ENCODE results near the gene DNAJB8. TPM values are rescaled to one million over a fixed set of nuclear protein-coding genes. Genes with fewer than 3 reads are reported as not detected.

The DNAJB8 gene
- polyA plus RNA-seq, 1 experiment = not detected

DNA sequence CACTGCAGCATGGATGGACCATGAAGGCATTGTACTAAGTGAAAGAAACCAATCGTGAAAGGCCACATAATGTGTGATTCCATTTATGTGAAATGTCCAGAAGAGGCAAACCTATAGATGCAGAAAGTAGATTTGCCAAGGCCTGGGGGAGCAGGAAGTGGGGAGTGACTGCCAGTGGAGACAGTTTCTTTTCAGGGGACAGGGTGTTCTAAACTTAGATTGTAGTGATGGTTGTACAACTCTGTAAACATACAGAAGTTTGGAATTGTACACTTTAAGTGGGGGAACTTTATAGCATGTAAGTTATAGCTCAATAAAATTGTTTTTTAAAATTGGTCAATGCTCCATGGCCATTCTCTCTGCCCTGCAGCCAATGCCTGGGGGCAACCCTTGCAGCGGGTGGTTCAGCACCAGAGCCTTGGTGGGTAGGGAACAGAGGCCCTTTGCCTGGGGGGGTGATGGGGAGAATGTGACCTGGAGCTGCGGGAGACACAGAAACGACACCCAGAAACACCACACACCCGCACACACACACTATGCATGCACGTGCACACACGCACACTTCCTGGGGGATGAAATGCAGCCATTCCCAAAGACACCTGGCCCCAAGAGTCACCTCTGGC, 43.1 kb downstream of the DNAJB8 start:
- ChIA-PET CTCF (interaction anchor here (1.0 to 8.7 kb wide), 5 partner anchors 73 to 253 kb away, joined by 3 to 85 read pairs (median 8); no protein-coding TSS in a partner anchor), POLR2A (interaction anchor here (0.6 kb wide), 1 partner anchor 632 kb away, joined by 3 read pairs; no protein-coding TSS in a partner anchor)
- Histone ChIP-seq H3K36me3 (ENCODE audit: control insufficient read depth, insufficient read depth, low read length) (no peaks in the 10 kb centered on the region), H3K27me3 (ENCODE audit: control insufficient read depth, insufficient read depth, low read length) (no peaks in the 10 kb centered on the region), H3K4me3 (ENCODE audit: low read depth, low read length) (no peak overlapping the region)
- DNase-seq (ENCODE audit: low read depth) = no peak
- TF ChIP-seq, protein P1, sequence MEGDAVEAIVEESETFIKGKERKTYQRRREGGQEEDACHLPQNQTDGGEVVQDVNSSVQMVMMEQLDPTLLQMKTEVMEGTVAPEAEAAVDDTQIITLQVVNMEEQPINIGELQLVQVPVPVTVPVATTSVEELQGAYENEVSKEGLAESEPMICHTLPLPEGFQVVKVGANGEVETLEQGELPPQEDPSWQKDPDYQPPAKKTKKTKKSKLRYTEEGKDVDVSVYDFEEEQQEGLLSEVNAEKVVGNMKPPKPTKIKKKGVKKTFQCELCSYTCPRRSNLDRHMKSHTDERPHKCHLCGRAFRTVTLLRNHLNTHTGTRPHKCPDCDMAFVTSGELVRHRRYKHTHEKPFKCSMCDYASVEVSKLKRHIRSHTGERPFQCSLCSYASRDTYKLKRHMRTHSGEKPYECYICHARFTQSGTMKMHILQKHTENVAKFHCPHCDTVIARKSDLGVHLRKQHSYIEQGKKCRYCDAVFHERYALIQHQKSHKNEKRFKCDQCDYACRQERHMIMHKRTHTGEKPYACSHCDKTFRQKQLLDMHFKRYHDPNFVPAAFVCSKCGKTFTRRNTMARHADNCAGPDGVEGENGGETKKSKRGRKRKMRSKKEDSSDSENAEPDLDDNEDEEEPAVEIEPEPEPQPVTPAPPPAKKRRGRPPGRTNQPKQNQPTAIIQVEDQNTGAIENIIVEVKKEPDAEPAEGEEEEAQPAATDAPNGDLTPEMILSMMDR (IDR thresholded peaks at IDR 0.05; ENCODE audit: insufficient read depth, low read depth, low read length) = no peak

DNA sequence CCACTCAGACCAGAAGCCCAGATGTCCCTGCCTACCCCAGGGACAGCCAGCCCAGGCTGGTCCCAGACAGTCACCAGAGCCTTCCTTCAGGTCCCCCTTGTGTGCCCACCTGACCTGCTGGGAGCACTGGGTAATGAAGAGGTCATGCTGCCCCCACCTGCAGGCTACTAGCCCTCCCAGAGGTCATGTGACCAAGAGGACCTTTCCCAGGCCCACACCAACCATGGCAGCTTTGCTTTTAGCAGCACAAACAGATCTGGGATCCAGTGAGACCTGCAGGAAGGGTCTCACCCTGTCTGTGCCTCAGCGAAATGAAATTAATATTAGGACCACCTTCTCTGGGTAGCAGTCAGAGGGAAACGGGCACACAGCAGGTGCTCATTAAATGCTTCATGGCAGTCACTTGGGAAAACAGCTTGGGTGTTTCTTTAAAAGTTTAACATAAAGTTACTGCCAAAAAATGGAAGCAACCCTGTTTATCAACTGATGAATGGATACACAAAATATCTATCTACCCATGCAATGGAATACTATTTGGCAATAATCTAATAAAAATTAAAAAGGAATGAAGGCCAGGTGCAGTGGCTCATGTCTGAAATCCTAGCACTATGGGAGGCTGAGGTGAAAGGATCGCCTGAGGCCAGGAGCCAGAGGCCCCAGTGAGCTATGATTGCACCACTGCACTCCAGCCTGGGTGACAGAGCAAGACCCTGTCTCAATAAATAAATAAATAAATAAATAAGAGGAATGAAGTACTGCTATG, 43.7 kb downstream of the DNAJB8 start:
- H3K36me3 ChIP-seq (ENCODE audit: control insufficient read depth, insufficient read depth, low read length) = no peaks in the 10 kb centered on the region
- TF ChIP-seq, protein P1 (IDR thresholded peaks at IDR 0.05; ENCODE audit: insufficient read depth, low read depth, low read length) = no peak
- no peak for DNase-seq (ENCODE audit: low read depth)
- no peak overlapping the region for H3K4me3 ChIP-seq (ENCODE audit: low read depth, low read length)
- CTCF ChIA-PET = interaction anchor here (0.6 to 8.7 kb wide), 5 partner anchors 73 to 316 kb away, joined by 3 to 85 read pairs (median 4); no protein-coding TSS in a partner anchor
- POLR2A ChIA-PET = no interaction called here
- no peaks in the 10 kb centered on the region for H3K27me3 ChIP-seq (ENCODE audit: control insufficient read depth, insufficient read depth, low read length)

DNA sequence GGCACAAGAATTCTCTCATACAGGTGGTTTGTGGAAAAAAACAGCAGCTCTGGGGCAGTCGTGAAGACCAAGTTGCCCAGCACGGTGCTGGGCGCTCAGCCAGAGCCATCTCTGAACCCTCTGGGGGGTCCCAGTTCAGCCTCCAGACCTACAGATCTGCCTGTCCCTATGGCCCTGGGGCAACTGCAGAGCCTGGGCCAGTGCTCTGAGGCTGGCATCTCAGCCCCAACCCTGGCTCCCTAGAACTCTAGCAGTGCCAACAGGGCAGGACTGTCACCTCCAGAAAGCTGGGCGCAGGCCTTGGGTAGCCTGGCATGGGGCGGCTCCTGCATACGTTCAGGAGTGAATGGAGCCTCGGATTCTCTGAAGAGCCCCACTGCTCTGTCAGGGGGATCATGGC, 44.7 kb downstream of the DNAJB8 start:
- TF ChIP-seq, protein P1 (IDR thresholded peaks at IDR 0.05; ENCODE audit: insufficient read depth, low read depth, low read length) = no peak
- Histone ChIP-seq H3K36me3 (ENCODE audit: control insufficient read depth, insufficient read depth, low read length) (no peaks in the 10 kb centered on the region), H3K4me3 (ENCODE audit: low read depth, low read length) (no peak overlapping the region), H3K27me3 (ENCODE audit: control insufficient read depth, insufficient read depth, low read length) (no peaks in the 10 kb centered on the region)
- POLR2A ChIA-PET = no interaction called here
- DNase-seq (ENCODE audit: low read depth) = no peak
- CTCF ChIA-PET = interaction anchor here (0.9 to 1.0 kb wide), 2 partner anchors 162 to 251 kb away, joined by 3 read pairs; no protein-coding TSS in a partner anchor

DNA sequence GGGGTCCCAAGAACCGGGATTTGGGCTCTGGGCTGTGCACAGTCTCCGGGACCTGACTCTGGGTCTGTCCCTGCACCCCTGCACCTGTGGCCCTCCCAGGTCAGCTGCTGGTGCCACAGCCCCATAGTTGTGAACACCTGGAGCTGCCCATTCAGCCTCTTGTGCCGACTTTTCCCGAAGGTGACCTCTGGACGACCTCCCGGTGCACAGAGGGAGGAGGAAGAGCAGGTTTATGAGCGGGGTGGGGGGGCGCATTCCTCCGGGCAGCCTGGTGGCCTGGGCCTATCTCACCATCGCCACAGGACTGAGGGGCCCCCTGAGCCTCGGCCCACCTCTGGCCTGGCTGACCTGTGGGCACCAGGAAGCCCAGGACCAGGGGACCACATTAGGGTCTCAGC, 45.3 kb downstream of the DNAJB8 start:
- Histone ChIP-seq H3K4me3 (ENCODE audit: low read depth, low read length) (no peak overlapping the region), H3K27me3 (ENCODE audit: control insufficient read depth, insufficient read depth, low read length) (no peaks in the 10 kb centered on the region), H3K36me3 (ENCODE audit: control insufficient read depth, insufficient read depth, low read length) (no peaks in the 10 kb centered on the region)
- TF ChIP-seq, protein P1 (IDR thresholded peaks at IDR 0.05; ENCODE audit: insufficient read depth, low read depth, low read length) = no peak
- DNase-seq (ENCODE audit: low read depth) = no peak
- POLR2A ChIA-PET = no interaction called here
- CTCF ChIA-PET = interaction anchor here (0.9 to 1.0 kb wide), 2 partner anchors 163 to 251 kb away, joined by 3 read pairs; no protein-coding TSS in a partner anchor

DNA sequence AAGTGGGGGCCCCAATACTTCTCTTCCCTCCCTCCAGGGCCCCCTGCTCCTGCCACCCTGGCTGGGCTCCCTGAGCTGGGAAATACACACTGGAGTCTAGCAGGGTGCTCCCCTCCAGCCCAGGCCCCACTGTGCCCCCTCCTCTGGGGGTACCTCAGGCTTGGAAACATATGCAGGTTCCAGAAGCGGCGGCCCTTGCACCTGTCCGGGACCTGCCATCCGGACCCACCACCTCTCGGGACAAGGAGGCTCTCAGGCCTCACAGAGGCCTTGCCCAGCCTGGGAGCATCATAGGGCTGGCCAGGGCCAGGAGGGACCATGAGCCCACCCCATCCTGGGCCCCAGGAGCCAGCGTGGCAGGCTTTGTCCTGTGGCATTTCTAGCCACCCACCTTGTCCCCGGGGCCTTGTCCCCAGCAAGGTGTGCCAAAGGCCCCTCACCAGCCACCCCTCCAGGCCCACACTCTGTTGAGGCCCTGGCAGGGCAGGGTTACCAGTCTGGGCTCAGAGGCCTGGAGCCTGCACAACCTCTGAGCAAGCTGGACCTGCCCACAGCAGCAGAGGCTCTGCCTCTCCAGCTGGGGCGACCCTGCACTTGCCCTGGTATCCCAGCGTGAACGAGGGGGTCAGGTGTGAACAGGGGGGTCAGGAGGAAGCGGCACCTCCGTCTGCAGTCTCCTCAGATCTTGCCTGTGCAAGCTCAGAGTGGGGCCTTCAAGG, 45.8 kb downstream of the DNAJB8 start:
- no peak overlapping the region for H3K4me3 ChIP-seq (ENCODE audit: low read depth, low read length)
- CTCF ChIA-PET = interaction anchor here (1.0 to 1.2 kb wide), 2 partner anchors 12 to 163 kb away, joined by 3 read pairs; no protein-coding TSS in a partner anchor
- H3K27me3 ChIP-seq (ENCODE audit: control insufficient read depth, insufficient read depth, low read length) = no peaks in the 10 kb centered on the region
- no peaks in the 10 kb centered on the region for H3K36me3 ChIP-seq (ENCODE audit: control insufficient read depth, insufficient read depth, low read length)
- TF ChIP-seq, protein P1 (IDR thresholded peaks at IDR 0.05; ENCODE audit: insufficient read depth, low read depth, low read length) = no peak
- POLR2A ChIA-PET = no interaction called here
- DNase-seq (ENCODE audit: low read depth) = no peak
